H9 (cell line): Measurements from ENCODE around the gene KSR1. TPM values are rescaled to one million over a fixed set of nuclear protein-coding genes. Genes with fewer than 3 reads are reported as not detected.

Experiments used
- DNase-seq: peaks from one replicate; pipeline ENCODE4 v3.0.0-alpha.2; 2017
- H2AFZ ChIP-seq: one replicate; pipeline ENCODE4 v1.6.1; 2013; ENCODE audit warnings: mild to moderate bottlenecking, low read length, control low read depth, moderate library complexity
- H2AK5ac ChIP-seq: 2 replicates; pipeline ENCODE4 v1.6.1; 2013; ENCODE audit warnings: low read length, control low read depth, mixed read lengths; ENCODE audit not compliant: insufficient read length
- H2BK120ac ChIP-seq: one replicate; pipeline ENCODE4 v1.6.1; 2013; ENCODE audit warnings: low read depth, mild to moderate bottlenecking, low read length, control low read depth, inconsistent platforms; ENCODE audit not compliant: poor library complexity, severe bottlenecking
- H2BK12ac ChIP-seq: 2 replicates; pipeline ENCODE4 v1.6.1; 2013; ENCODE audit warnings: low read length, control low read depth, mixed read lengths, low read depth; ENCODE audit not compliant: insufficient read length
- H2BK15ac ChIP-seq: 2 replicates; pipeline ENCODE4 v1.6.1; 2013; ENCODE audit warnings: low read depth, low read length, control low read depth
- H2BK20ac ChIP-seq: one replicate; pipeline ENCODE4 v1.6.1; 2013; ENCODE audit warnings: low read depth, mild to moderate bottlenecking, low read length, control low read depth, inconsistent platforms; ENCODE audit not compliant: poor library complexity, severe bottlenecking
- H2BK5ac ChIP-seq: 2 replicates; pipeline ENCODE4 v1.6.1; 2013; ENCODE audit warnings: low read length, control low read depth, mixed read lengths; ENCODE audit not compliant: insufficient read length
- H3K14ac ChIP-seq: 2 replicates; pipeline ENCODE4 v1.6.1; 2013; ENCODE audit warnings: low read length, control low read depth; ENCODE audit not compliant: insufficient read depth
- H3K18ac ChIP-seq: 2 replicates; pipeline ENCODE4 v1.6.1; 2013; ENCODE audit warnings: low read depth, mild to moderate bottlenecking, mixed read lengths, low read length, control low read depth; ENCODE audit not compliant: insufficient read length
- H3K23ac ChIP-seq: 2 replicates; pipeline ENCODE4 v1.6.1; 2013; ENCODE audit warnings: low read length, control low read depth, mixed read lengths, low read depth; ENCODE audit not compliant: insufficient read length
- H3K23me2 ChIP-seq: 2 replicates; pipeline ENCODE4 v1.6.1; 2013; ENCODE audit warnings: low read depth, mild to moderate bottlenecking, mixed read lengths, low read length, control low read depth; ENCODE audit not compliant: insufficient read length, poor library complexity, severe bottlenecking
- H3K27ac ChIP-seq: 2 replicates; pipeline ENCODE4 v1.5.1; 2013; ENCODE audit warnings: low read length, control low read depth, mixed read lengths, low read depth; ENCODE audit not compliant: insufficient read length
- H3K27me3 ChIP-seq: 2 replicates; pipeline ENCODE4 v1.6.1; 2013; ENCODE audit warnings: low read length, control low read depth, inconsistent platforms; ENCODE audit not compliant: insufficient read depth
- H3K4ac ChIP-seq: 2 replicates; pipeline ENCODE4 v1.6.1; 2013; ENCODE audit warnings: low read depth, mild to moderate bottlenecking, control low read depth, inconsistent platforms, low read length, moderate library complexity
- H3K4me1 ChIP-seq: 2 replicates; pipeline ENCODE4 v1.6.1; 2013; ENCODE audit warnings: low read length, control low read depth, inconsistent platforms; ENCODE audit not compliant: insufficient read depth
- H3K4me2 ChIP-seq: 2 replicates; pipeline ENCODE4 v1.6.1; 2013; ENCODE audit warnings: low read length, control low read depth, mixed read lengths; ENCODE audit not compliant: insufficient read length, insufficient read depth
- H3K56ac ChIP-seq: 2 replicates; pipeline ENCODE4 v1.6.1; 2013; ENCODE audit warnings: low read depth, mild to moderate bottlenecking, mixed read lengths, low read length, control low read depth; ENCODE audit not compliant: insufficient read length
- H3K79me1 ChIP-seq: 2 replicates; pipeline ENCODE4 v1.6.1; 2013; ENCODE audit warnings: low read depth, mild to moderate bottlenecking, moderate library complexity, low read length, control low read depth, inconsistent platforms; ENCODE audit not compliant: insufficient read depth, poor library complexity, severe bottlenecking
- H3K79me2 ChIP-seq: 2 replicates; pipeline ENCODE4 v1.6.1; 2013; ENCODE audit warnings: low read length, control low read depth, inconsistent platforms; ENCODE audit not compliant: insufficient read depth
- H3K9ac ChIP-seq: 2 replicates; pipeline ENCODE4 v1.6.1; 2013; ENCODE audit warnings: low read length, control low read depth, mixed read lengths; ENCODE audit not compliant: insufficient read length; ENCODE audit errors: extremely low read depth
- H3K9me3 ChIP-seq: one replicate; pipeline ENCODE4 v1.6.1; 2013; ENCODE audit warnings: low read depth, low read length, inconsistent platforms; ENCODE audit not compliant: control insufficient read depth
- H3T11ph ChIP-seq: one replicate; pipeline ENCODE4 v1.6.1; 2013; ENCODE audit warnings: mild to moderate bottlenecking, low read length, control low read depth, inconsistent platforms
- H4K20me1 ChIP-seq: one replicate; pipeline ENCODE4 v1.6.1; 2013; ENCODE audit not compliant: control insufficient read depth, insufficient read length, insufficient read depth
- H4K5ac ChIP-seq: 2 replicates; pipeline ENCODE4 v1.6.1; 2013; ENCODE audit warnings: low read depth, mild to moderate bottlenecking, mixed read lengths, low read length, control low read depth; ENCODE audit not compliant: insufficient read length
- H4K8ac ChIP-seq: replicated peaks from 2 replicates; pipeline ENCODE4 v1.6.1; 2013; ENCODE audit warnings: low read length, control low read depth, mixed read lengths, low read depth; ENCODE audit not compliant: insufficient read length
- H4K91ac ChIP-seq: 2 replicates; pipeline ENCODE4 v1.6.1; 2013; ENCODE audit warnings: low read depth, mild to moderate bottlenecking, moderate library complexity, mixed read lengths, low read length, control low read depth; ENCODE audit not compliant: insufficient read length
- H3K27ac Mint-ChIP-seq, 3 experiments: 2 replicates in 2 of 3; 3 replicates in 1 of 3; pipeline ENCODE4 v1.8.0; 2020 to 2021; ENCODE audit warnings: mixed read lengths in 3 of 3, mild to moderate bottlenecking in 1 of 3, moderate library complexity in 1 of 3
- H3K27me3 Mint-ChIP-seq: 2 replicates; pipeline ENCODE4 v1.8.0; 2021; ENCODE audit warnings: low read depth, mild to moderate bottlenecking, moderate library complexity, mixed read lengths
- H3K36me3 Mint-ChIP-seq, 3 experiments: 2 replicates in 2 of 3; 3 replicates in 1 of 3; pipeline ENCODE4 v1.8.0; 2020 to 2021; ENCODE audit warnings: low read depth in 3 of 3, mixed read lengths in 3 of 3; ENCODE audit not compliant: insufficient read depth in 1 of 3
- H3K4me1 Mint-ChIP-seq, 2 experiments: 2 replicates each; pipeline ENCODE4 v1.8.0; 2020; ENCODE audit warnings: mixed read lengths in 2 of 2
- H3K4me3 Mint-ChIP-seq, 2 experiments: 2 replicates in 1 of 2; 3 replicates in 1 of 2; pipeline ENCODE4 v1.8.0; 2020 to 2021; ENCODE audit warnings: mild to moderate bottlenecking in 2 of 2, mixed read lengths in 2 of 2, moderate library complexity in 1 of 2
- H3K9me3 Mint-ChIP-seq, 2 experiments: 2 replicates in 1 of 2; 3 replicates in 1 of 2; pipeline ENCODE4 v1.8.0; 2020; ENCODE audit warnings: mild to moderate bottlenecking in 2 of 2, mixed read lengths in 2 of 2, moderate library complexity in 1 of 2
- CTCF ChIP-seq: fragments of 200-600 bp; sonication (generic); conservative IDR thresholded peaks from 3 replicates; pipeline ENCODE4 v1.8.0; 2021; ENCODE audit warnings: antibody characterized with exemption, mild to moderate bottlenecking
- WGBS: extraction: QIAGEN DNeasy Blood & Tissue Kit; methylation state at CpG from one replicate; pipeline ENCODE4 v1.1.7; 2013; ENCODE audit warnings: missing lambda C conversion rate, low lambda C conversion rate, mixed read lengths; ENCODE audit not compliant: insufficient read length; ENCODE audit errors: extremely low coverage; 5-methylcytosine and 5-hydroxymethylcytosine counted together
- total RNA-seq: library from RNA; stranded (reverse); gene quantifications from 2 replicates; pipeline ENCODE4 v1.2.1, GENCODE V29; 2021

Gene KSR1
- total RNA-seq, 1 experiment from 2014 or later, result 44.9 TPM

GRCh38 chr17:27457360-27457715 lies 1.1 kb downstream of the KSR1 start:
- H4K5ac ChIP-seq, result no peak overlapping the region
- no peak overlapping the region for H3K27ac ChIP-seq

More at GRCh38 chr17:27457360-27457715, 1.1 kb downstream of the KSR1 start:
- H2AFZ ChIP-seq, result no peak overlapping the region
- no peak overlapping the region for H4K91ac ChIP-seq
- no peak for TF ChIP-seq CTCF
- no peak overlapping the region for H4K8ac ChIP-seq
- peaks cover 15% of the 10 kb centered on the region; the same call in 1 of the 2 replicates for H3K79me2 ChIP-seq
- no peak overlapping the region for H3K4ac ChIP-seq
- H3K9me3 ChIP-seq, result no peaks in the 10 kb centered on the region
- no peak overlapping the region for H2BK120ac ChIP-seq
- no peak overlapping the region for H3T11ph ChIP-seq
- H3K23ac ChIP-seq, result no peak overlapping the region
- H3K56ac ChIP-seq, result no peak overlapping the region
- no peak overlapping the region for H2BK20ac ChIP-seq
- no CpG with 5 or more reads among the region's 8 CpGs for WGBS
- H3K79me1 ChIP-seq, result no peaks in the 10 kb centered on the region
- peak overlapping the region; percentile 64 for H3K4me2 ChIP-seq
- H3K27me3 ChIP-seq, result no peaks in the 10 kb centered on the region; the same call in 1 of the 2 replicates
- no peaks in the 10 kb centered on the region for H4K20me1 ChIP-seq
- no peak overlapping the region for H2BK12ac ChIP-seq
- peaks cover 48 to 50% of the 10 kb centered on the region in 2 experiments for H3K4me1 Mint-ChIP-seq
- H2BK5ac ChIP-seq, result no peak overlapping the region
- H3K9ac ChIP-seq, result no peak overlapping the region
- peaks cover 0 to 2% (median 0%) of the 10 kb centered on the region in 3 experiments; a peak in 1 of 7 replicates for H3K36me3 Mint-ChIP-seq
- H3K18ac ChIP-seq, result no peak overlapping the region
- H2AK5ac ChIP-seq, result no peak overlapping the region
- H3K27ac Mint-ChIP-seq, result no peak overlapping the region
- no peak for DNase-seq
- H3K14ac ChIP-seq, result no peak overlapping the region
- peak overlapping the region; percentile 82 to 92 for H3K4me3 Mint-ChIP-seq
- H2BK15ac ChIP-seq, result no peak overlapping the region
- H3K23me2 ChIP-seq, result peaks cover 11% of the 10 kb centered on the region
- H3K4me1 ChIP-seq, result peaks cover 7% of the 10 kb centered on the region; the same call in 1 of the 2 replicates
- H3K9me3 Mint-ChIP-seq, result peaks cover 0 to 2% of the 10 kb centered on the region in 2 experiments; a peak in 2 of 5 replicates
- peaks cover 15% of the 10 kb centered on the region for H3K27me3 Mint-ChIP-seq
